Lower lobe of right lung (tissue), 2 donors: ENCODE measurements around the gene CNPPD1. TPM values are rescaled to one million over a fixed set of nuclear protein-coding genes. Genes with fewer than 3 reads are reported as not detected.

ENCODE experiments used
- ATAC-seq, 2 donors: fragments of 200-7000 bp; cut with Tn5 transposase; one replicate each; pipeline ENCODE4 v1.9.1; 2020 to 2022; ENCODE audit warnings: mild to moderate bottlenecking in 2 of 2, moderate library complexity in 2 of 2
- DNase-seq: peaks from one replicate; pipeline ENCODE4 v3.0.0-alpha.2; 2020
- H3K27ac ChIP-seq: fragments of 200-600 bp; one replicate; pipeline ENCODE4 v1.8.0; 2022
- H3K27me3 ChIP-seq: fragments of 200-600 bp; one replicate; pipeline ENCODE4 v1.8.0; 2022; ENCODE audit warnings: low read depth
- H3K36me3 ChIP-seq: fragments of 200-600 bp; one replicate; pipeline ENCODE4 v1.8.0; 2022; ENCODE audit warnings: mild to moderate bottlenecking
- H3K4me1 ChIP-seq: fragments of 200-600 bp; one replicate; pipeline ENCODE4 v1.8.0; 2022
- H3K4me3 ChIP-seq: fragments of 200-600 bp; one replicate; pipeline ENCODE4 v1.8.0; 2022; ENCODE audit warnings: mild to moderate bottlenecking
- H3K9me3 ChIP-seq: fragments of 200-600 bp; one replicate; pipeline ENCODE4 v1.8.0; 2022
- intact Hi-C: fragments of 100-400 bp; cut with DNase I; formaldehyde crosslinking; loops from one replicate; pipeline ENCODE4 v1.11.0; 2022
- total RNA-seq: library from RNA; stranded (reverse); fragmentation: NEBNext Ultra II Directional; extraction: Animal tissue kit (Norgen Biotek cat#: 25700); gene quantifications from one replicate; pipeline ENCODE4 v1.2.1, GENCODE V29; 2021
- TF ChIP-seq, protein P1 (sequence below): fragments of 200-600 bp; IDR thresholded peaks from one replicate; pipeline ENCODE4 v1.8.0; 2022; ENCODE audit warnings: antibody characterized with exemption, mild to moderate bottlenecking
- donor health status: DM: no; HTN: yes; CAD: no; lungs with severe emphysema.

Gene CNPPD1
- total RNA-seq, 1 donor from 2014 or later: 67.7 TPM

DNA sequence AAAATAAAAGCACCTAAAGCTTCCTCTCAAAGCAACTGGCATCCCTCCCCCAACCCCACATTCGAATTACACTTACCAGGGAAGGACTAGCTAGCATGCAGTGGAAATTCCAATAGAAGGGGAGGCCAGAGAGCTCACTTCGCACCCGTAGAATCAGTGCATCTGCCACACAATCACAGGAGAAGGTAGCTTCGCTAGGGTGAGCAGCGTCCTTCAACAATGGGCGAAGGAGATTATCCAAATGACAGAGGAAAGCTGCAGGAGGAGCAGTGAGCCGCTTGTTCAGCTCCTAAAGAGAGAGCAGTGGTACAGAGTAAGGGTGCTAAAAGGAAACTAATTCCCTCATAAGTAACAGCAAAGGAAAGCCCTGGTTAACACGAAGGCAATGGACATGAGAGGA is 19.3 kb downstream of the CNPPD1 start:
- no peak for ATAC-seq
- intact Hi-C loops: no loop called here

DNA sequence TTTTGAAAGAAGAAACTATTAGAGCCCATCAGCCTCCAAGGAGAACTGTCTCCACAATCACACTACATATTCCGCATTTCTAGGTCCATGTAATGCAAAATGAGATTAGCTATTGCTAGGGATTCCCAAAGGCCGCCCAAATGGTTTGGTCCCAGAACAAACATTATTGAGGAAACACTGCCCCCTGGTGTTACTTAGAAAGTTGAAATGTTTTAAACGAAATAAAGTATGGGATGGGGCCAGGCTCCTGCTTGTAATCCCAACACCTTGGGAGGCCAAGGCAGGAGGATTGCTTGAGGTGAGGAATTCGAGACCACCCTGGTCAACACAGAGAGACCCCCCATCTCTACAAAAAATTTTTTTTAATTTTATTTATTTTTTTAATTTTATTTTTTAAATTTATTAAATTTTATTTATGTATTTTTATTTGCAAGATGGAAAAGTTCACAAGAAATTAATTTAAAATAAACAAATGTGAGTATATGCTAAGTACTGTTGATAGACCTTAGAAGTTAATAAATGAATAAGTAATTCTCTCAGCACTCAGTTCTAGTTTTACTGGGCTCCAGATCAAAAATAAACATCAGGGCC is 21.6 kb downstream of the CNPPD1 start:
- intact Hi-C loops: no loop called here
- DNase-seq (no peak), ATAC-seq (peak; percentile 45 to 65)
- no peak overlapping the region for H3K27ac ChIP-seq
- peaks cover 54% of the 10 kb centered on the region for H3K36me3 ChIP-seq
- H3K27me3 ChIP-seq: no peaks in the 10 kb centered on the region
- TF ChIP-seq, protein P1, sequence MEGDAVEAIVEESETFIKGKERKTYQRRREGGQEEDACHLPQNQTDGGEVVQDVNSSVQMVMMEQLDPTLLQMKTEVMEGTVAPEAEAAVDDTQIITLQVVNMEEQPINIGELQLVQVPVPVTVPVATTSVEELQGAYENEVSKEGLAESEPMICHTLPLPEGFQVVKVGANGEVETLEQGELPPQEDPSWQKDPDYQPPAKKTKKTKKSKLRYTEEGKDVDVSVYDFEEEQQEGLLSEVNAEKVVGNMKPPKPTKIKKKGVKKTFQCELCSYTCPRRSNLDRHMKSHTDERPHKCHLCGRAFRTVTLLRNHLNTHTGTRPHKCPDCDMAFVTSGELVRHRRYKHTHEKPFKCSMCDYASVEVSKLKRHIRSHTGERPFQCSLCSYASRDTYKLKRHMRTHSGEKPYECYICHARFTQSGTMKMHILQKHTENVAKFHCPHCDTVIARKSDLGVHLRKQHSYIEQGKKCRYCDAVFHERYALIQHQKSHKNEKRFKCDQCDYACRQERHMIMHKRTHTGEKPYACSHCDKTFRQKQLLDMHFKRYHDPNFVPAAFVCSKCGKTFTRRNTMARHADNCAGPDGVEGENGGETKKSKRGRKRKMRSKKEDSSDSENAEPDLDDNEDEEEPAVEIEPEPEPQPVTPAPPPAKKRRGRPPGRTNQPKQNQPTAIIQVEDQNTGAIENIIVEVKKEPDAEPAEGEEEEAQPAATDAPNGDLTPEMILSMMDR: peak; percentile 63
- H3K4me3 ChIP-seq: no peak overlapping the region
- peaks cover 6% of the 10 kb centered on the region for H3K4me1 ChIP-seq
- no peaks in the 10 kb centered on the region for H3K9me3 ChIP-seq

More for the DNA sequence above, 19.3 kb downstream of the CNPPD1 start:
- peaks cover 46% of the 10 kb centered on the region for H3K36me3 ChIP-seq
- TF ChIP-seq, protein P1: no peak
- no peak overlapping the region for H3K4me3 ChIP-seq
- no peak for DNase-seq
- H3K27ac ChIP-seq: no peak overlapping the region
- no peaks in the 10 kb centered on the region for H3K9me3 ChIP-seq
- H3K27me3 ChIP-seq: no peaks in the 10 kb centered on the region
- H3K4me1 ChIP-seq: peaks cover 14% of the 10 kb centered on the region

DNA sequence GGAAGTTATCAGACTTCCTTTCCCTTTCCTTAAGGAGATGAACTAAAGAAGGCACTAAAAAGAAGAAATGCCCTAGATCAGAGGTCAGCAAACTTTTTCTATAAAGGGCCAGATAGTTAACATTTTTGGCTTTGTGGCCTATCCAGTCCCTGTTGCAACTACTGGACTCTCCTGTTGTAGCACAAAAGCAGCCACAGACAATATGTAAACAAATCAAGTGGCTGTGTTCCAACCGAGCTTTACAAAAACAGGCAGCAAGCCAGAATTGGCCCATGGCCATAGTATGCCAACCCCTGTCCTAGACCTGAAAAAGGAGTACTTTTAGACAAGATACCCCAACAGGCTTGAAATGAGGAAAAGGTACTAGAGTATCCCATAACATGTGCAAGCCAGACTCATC is 27.1 kb downstream of the CNPPD1 start:
- no peaks in the 10 kb centered on the region for H3K9me3 ChIP-seq
- no peak overlapping the region for H3K4me3 ChIP-seq
- no peak overlapping the region for H3K27ac ChIP-seq
- intact Hi-C loops: loop anchor here (10.0 kb wide), 1 partner anchor 95 kb away; no protein-coding TSS in a partner anchor
- no peaks in the 10 kb centered on the region for H3K27me3 ChIP-seq
- ATAC-seq: no peak
- peaks cover 68% of the 10 kb centered on the region for H3K36me3 ChIP-seq
- H3K4me1 ChIP-seq: peaks cover 9% of the 10 kb centered on the region
- TF ChIP-seq, protein P1: no peak
- DNase-seq: no peak

DNA sequence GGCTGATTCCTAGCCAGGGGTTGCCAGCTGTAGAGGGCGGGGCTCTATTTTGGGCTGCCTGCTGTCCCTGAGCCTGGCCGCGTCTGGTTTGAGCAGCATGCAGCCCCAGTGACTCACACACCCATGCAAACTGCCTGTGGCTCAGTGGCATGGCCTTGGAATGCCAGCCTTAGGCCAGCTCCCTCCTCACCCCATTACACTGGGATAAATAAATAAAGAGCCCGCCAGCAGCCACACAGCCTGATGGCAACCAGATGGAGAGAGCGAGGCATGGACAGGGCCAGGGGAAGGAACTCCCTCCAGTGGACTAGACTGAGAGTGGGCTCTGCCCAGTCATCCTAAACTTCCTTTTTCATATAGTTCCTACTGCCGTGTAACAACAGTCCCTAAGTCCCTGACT is 34.4 kb downstream of the CNPPD1 start:
- no peak overlapping the region for H3K27ac ChIP-seq
- no peak overlapping the region for H3K4me3 ChIP-seq
- DNase-seq (no peak), ATAC-seq (peak in 1 of 2 donors; percentile 13)
- H3K27me3 ChIP-seq: no peaks in the 10 kb centered on the region
- intact Hi-C loops: loop anchor here (10.0 kb wide), 1 partner anchor 88 kb away; no protein-coding TSS in a partner anchor
- H3K36me3 ChIP-seq: peaks cover 63% of the 10 kb centered on the region
- no peaks in the 10 kb centered on the region for H3K9me3 ChIP-seq
- H3K4me1 ChIP-seq: no peaks in the 10 kb centered on the region
- TF ChIP-seq, protein P1: no peak

DNA sequence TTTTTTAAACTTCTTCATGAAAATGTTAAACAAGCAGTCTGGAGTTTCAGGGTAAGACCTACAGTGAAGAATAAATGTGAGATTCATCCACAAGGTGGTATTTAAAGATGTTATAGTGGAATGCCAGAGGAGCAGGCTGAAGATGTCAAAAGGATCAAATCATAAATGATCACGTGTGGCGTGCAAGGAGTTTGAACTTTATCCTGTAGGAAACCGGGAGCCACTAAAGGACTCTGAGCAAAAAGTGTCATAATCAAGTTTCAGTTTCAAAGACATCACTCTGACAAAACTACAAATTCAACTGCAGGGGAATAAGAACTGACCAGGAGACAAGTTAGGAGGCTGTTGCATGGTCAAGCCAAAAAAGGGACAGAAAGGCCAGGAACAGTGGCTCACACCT is 36.0 kb downstream of the CNPPD1 start:
- Histone ChIP-seq H3K9me3 (no peaks in the 10 kb centered on the region), H3K36me3 (peaks cover 47% of the 10 kb centered on the region), H3K27me3 (no peaks in the 10 kb centered on the region), H3K27ac (no peak overlapping the region), H3K4me3 (no peak overlapping the region), H3K4me1 (no peaks in the 10 kb centered on the region)
- intact Hi-C loops: loop anchor here (10.0 kb wide), 1 partner anchor 86 kb away; no protein-coding TSS in a partner anchor
- TF ChIP-seq, protein P1: no peak
- no peak for ATAC-seq
- no peak for DNase-seq
